ENCODE data around the gene DUSP10. TPM values are rescaled to one million over a fixed set of nuclear protein-coding genes. Genes with fewer than 3 reads are reported as not detected.

Gene DUSP10
- total RNA-seq, 4 donors from 2014 or later: 2.9 to 7.0 (median 5.9) TPM

- in situ Hi-C loops (cut with MboI; ENCODE audit: low sequenced_read_pairs in 4 of 4) (no loop called here), intact Hi-C loops (cut with DNase I; ENCODE audit: low total_unique reads) (no loop called here)
- Histone ChIP-seq H3K36me3 (no peaks in the 10 kb centered on the region), H3K9me3 (no peaks in the 10 kb centered on the region), H3K27me3 (no peaks in the 10 kb centered on the region), H3K27ac (peak overlapping the region in 1 of 4 donors; percentile 56), H3K4me1 (peaks cover 55 to 73% of the 10 kb centered on the region in 2 donors), H3K4me3 (no peak overlapping the region)
- ATAC-seq: no peak
- no peak for DNase-seq
- TF ChIP-seq POLR2A (IDR thresholded peaks at IDR 0.05): no peak
- TF ChIP-seq, protein P1, sequence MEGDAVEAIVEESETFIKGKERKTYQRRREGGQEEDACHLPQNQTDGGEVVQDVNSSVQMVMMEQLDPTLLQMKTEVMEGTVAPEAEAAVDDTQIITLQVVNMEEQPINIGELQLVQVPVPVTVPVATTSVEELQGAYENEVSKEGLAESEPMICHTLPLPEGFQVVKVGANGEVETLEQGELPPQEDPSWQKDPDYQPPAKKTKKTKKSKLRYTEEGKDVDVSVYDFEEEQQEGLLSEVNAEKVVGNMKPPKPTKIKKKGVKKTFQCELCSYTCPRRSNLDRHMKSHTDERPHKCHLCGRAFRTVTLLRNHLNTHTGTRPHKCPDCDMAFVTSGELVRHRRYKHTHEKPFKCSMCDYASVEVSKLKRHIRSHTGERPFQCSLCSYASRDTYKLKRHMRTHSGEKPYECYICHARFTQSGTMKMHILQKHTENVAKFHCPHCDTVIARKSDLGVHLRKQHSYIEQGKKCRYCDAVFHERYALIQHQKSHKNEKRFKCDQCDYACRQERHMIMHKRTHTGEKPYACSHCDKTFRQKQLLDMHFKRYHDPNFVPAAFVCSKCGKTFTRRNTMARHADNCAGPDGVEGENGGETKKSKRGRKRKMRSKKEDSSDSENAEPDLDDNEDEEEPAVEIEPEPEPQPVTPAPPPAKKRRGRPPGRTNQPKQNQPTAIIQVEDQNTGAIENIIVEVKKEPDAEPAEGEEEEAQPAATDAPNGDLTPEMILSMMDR (IDR thresholded peaks at IDR 0.05 in 4 of 5, conservative IDR thresholded peaks at IDR 0.05 in 1 of 5): no peak
These were observed 21.3 kb downstream of the DUSP10 start for GRCh38 chr1:221720545-221720944.

DNA sequence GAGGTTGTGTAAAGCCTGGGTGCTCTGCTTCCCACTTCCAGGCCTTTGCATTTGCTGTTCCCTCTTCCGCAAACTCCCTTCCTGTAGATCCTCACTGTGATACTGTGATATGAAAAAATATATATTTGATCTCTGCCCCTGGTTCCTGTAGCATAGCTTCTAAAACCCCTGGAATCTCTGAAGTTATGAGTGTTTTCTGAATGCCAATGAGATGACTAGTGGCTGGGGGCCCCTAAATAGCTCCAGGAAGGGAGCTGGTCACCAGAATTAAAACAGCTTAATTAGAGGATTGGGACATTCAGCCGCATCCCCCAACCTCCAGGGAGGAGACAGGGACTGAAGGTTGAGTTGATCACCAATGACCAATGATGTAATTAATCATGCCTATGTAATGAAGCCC lies 21.9 kb downstream of the DUSP10 start:
- H3K9me3 ChIP-seq: no peaks in the 10 kb centered on the region
- DNase-seq (no peak), ATAC-seq (no peak)
- TF ChIP-seq POLR2A (IDR thresholded peaks at IDR 0.05): no peak
- TF ChIP-seq, protein P1 (IDR thresholded peaks at IDR 0.05 in 4 of 5, conservative IDR thresholded peaks at IDR 0.05 in 1 of 5): no peak
- H3K4me1 ChIP-seq: peaks cover 55 to 73% of the 10 kb centered on the region in 2 donors
- intact Hi-C loops (cut with DNase I; ENCODE audit: low total_unique reads): no loop called here
- H3K4me3 ChIP-seq: no peak overlapping the region
- H3K36me3 ChIP-seq: no peaks in the 10 kb centered on the region
- H3K27ac ChIP-seq: peak overlapping the region in 1 of 4 donors; percentile 56
- H3K27me3 ChIP-seq: no peaks in the 10 kb centered on the region
- in situ Hi-C loops (cut with MboI; ENCODE audit: low sequenced_read_pairs in 4 of 4): no loop called here

GRCh38 chr1:221719278-221719597 lies 22.7 kb downstream of the DUSP10 start:
- no peak overlapping the region for H3K4me3 ChIP-seq
- ATAC-seq (no peak), DNase-seq (no peak)
- intact Hi-C loops (cut with DNase I; ENCODE audit: low total_unique reads) (no loop called here), in situ Hi-C loops (cut with MboI; ENCODE audit: low sequenced_read_pairs in 4 of 4) (no loop called here)
- no peaks in the 10 kb centered on the region for H3K27me3 ChIP-seq
- H3K4me1 ChIP-seq: peaks cover 52 to 68% of the 10 kb centered on the region in 2 donors
- H3K27ac ChIP-seq: peak overlapping the region in 3 of 4 donors; percentile 11 to 56 (median 17)
- TF ChIP-seq, protein P1 (IDR thresholded peaks at IDR 0.05 in 4 of 5, conservative IDR thresholded peaks at IDR 0.05 in 1 of 5): no peak
- H3K36me3 ChIP-seq: no peaks in the 10 kb centered on the region
- H3K9me3 ChIP-seq: no peaks in the 10 kb centered on the region

DNA sequence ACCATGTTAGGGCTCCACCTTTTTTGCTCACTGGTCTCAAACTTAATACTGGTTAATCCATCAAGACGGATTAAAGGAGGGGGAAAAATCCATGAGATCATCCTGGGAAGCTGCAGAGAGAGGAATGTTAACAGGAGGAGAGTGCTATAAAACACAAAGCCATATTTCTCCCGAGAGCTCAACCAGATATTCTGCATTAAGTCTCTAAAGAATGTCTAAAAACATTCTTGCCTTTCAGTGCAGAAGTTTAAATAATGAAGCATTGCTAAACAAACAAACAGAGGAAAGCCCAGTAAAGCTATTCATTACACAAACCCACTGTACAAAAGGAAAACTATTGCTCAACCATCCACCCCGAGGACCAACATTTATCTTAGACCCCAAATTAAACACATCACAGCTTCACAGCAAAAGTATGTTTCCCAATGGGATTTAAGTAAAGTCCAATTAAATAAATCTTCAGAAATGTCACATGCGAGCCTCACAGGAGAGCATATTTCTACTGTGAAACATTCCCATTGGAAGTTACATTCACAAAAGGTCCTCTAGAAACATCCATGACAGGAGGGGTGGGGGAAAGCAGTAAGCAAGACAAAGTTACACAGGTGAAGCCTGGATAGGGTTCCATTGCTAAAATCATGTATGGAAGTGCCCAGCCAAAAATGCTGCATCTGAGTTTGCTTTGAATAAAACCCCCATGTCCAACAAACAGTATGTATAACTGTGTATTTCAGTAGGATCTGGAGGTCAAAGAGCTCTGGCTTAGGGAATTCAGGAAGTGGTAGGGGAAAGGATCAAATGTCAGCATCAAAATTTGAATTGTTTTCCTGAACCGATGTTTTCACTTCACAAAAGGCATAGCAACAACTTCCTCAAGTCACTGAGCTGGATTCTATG lies 23.3 kb downstream of the DUSP10 start:
- DNase-seq: no peak
- in situ Hi-C loops (cut with MboI; ENCODE audit: low sequenced_read_pairs in 4 of 4): no loop called here
- peak overlapping the region in 3 of 4 donors; percentile 11 to 56 (median 17) for H3K27ac ChIP-seq
- H3K4me1 ChIP-seq: peaks cover 50 to 65% of the 10 kb centered on the region in 2 donors
- no peak for TF ChIP-seq POLR2A (IDR thresholded peaks at IDR 0.05)
- TF ChIP-seq, protein P1 (IDR thresholded peaks at IDR 0.05 in 4 of 5, conservative IDR thresholded peaks at IDR 0.05 in 1 of 5): no peak
- H3K9me3 ChIP-seq: no peaks in the 10 kb centered on the region
- intact Hi-C loops (cut with DNase I; ENCODE audit: low total_unique reads): no loop called here
- no peaks in the 10 kb centered on the region for H3K27me3 ChIP-seq
- ATAC-seq: no peak
- no peaks in the 10 kb centered on the region for H3K36me3 ChIP-seq
- H3K4me3 ChIP-seq: no peak overlapping the region
